ENCODE results near the gene C4orf33.
A peak's percentile ranks its signal among the peaks of the same experiment; 100 is the strongest.

Gene C4orf33

DNA sequence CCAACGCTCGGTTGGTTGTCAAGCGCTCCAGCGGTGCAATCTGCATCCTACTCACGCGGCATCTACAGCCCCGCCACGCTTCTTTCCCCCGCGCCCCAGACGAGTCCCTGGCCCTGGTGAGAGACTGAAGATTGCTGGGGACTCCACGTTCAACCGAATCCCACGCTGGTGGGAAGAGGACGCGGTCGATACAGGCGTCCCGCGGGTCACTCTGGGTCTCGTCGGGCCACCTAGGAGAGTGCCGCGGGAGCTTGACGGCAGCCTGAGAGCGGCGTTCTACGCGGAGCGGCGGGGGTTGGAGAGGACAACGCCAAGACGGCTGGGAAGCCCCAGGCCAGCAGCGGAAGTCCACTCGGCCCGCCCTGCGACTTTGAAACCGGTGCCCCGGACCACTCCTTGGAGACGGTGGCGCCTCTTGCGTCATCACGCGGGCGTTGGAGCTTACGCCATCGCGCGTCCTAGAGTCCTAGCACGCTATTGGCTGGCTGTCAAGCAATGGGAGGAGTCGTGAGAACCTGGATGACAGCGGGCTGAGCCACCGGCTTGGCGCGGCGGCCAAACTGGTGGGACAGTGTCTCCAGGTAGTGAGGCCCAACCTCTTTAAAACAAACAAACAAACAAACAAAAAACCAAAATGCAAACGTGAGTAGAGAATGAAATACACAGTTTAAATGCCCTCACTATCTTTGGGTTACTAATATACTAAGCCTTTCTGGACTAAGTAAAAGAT, 2.6 kb upstream of the C4orf33 start, which contains the start of gene SCLT1:
Gene SCLT1 (minus strand): TSS at position 349 of the 730 bp plus-strand sequence. CDS start 436 bp downstream, outside the sequence.
- peak within 1 kb of the TSS; percentile 82 for H2AFZ ChIP-seq (ENCODE audit: low read depth, low read length)
- no peaks in the 10 kb centered on the region for H4K20me1 ChIP-seq (ENCODE audit: insufficient read depth, low read length)
- H3K27ac ChIP-seq (ENCODE audit: low read length) = peak within 1 kb of the TSS; percentile 73
- peak within 1 kb of the TSS; percentile 90 for H3K9ac ChIP-seq (ENCODE audit: low read length)
- no peaks in the 10 kb centered on the region for H3K27me3 ChIP-seq (ENCODE audit: low read depth, low read length)
- H3K36me3 ChIP-seq (replicated peaks; ENCODE audit: low read depth, low read length) = peaks cover 13% of the 10 kb centered on the region
- H3K9me3 ChIP-seq (ENCODE audit: insufficient read depth, low read length) = no peaks in the 10 kb centered on the region
- TF ChIP-seq, protein P1, sequence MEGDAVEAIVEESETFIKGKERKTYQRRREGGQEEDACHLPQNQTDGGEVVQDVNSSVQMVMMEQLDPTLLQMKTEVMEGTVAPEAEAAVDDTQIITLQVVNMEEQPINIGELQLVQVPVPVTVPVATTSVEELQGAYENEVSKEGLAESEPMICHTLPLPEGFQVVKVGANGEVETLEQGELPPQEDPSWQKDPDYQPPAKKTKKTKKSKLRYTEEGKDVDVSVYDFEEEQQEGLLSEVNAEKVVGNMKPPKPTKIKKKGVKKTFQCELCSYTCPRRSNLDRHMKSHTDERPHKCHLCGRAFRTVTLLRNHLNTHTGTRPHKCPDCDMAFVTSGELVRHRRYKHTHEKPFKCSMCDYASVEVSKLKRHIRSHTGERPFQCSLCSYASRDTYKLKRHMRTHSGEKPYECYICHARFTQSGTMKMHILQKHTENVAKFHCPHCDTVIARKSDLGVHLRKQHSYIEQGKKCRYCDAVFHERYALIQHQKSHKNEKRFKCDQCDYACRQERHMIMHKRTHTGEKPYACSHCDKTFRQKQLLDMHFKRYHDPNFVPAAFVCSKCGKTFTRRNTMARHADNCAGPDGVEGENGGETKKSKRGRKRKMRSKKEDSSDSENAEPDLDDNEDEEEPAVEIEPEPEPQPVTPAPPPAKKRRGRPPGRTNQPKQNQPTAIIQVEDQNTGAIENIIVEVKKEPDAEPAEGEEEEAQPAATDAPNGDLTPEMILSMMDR (IDR thresholded peaks at IDR 0.05; ENCODE audit: low read depth, low read length) = no peak
- no peak for TF ChIP-seq EZH2phosphoT487 (IDR thresholded peaks at IDR 0.05; ENCODE audit: low read depth)
- H3K4me2 ChIP-seq (ENCODE audit: low read length) = peak within 1 kb of the TSS; percentile 90
- H3K4me1 ChIP-seq (ENCODE audit: low read length) = peaks cover 14% of the 10 kb centered on the region
- peak within 1 kb of the TSS; percentile 92 for H3K4me3 ChIP-seq (ENCODE audit: low read length)
- H3K79me2 ChIP-seq (ENCODE audit: low read length) = peaks cover 46% of the 10 kb centered on the region

- peaks cover 13% of the 10 kb centered on the region for H3K36me3 ChIP-seq (replicated peaks; ENCODE audit: low read depth, low read length)
- H3K79me2 ChIP-seq (ENCODE audit: low read length) = peaks cover 37% of the 10 kb centered on the region
- no peak overlapping the region for H3K27ac ChIP-seq (ENCODE audit: low read length)
- no peak for TF ChIP-seq EZH2phosphoT487 (IDR thresholded peaks at IDR 0.05; ENCODE audit: low read depth)
- TF ChIP-seq, protein P1 (IDR thresholded peaks at IDR 0.05; ENCODE audit: low read depth, low read length) = no peak
- H3K4me1 ChIP-seq (ENCODE audit: low read length) = peaks cover 14% of the 10 kb centered on the region
- H3K4me3 ChIP-seq (ENCODE audit: low read length) = peak overlapping the region; percentile 92
- H4K20me1 ChIP-seq (ENCODE audit: insufficient read depth, low read length) = no peaks in the 10 kb centered on the region
- peak overlapping the region; percentile 87 for H3K4me2 ChIP-seq (ENCODE audit: low read length)
- H3K27me3 ChIP-seq (ENCODE audit: low read depth, low read length) = no peaks in the 10 kb centered on the region
- H2AFZ ChIP-seq (ENCODE audit: low read depth, low read length) = no peak overlapping the region
- H3K9ac ChIP-seq (ENCODE audit: low read length) = 0 out of 2 replicates have a peak overlapping the region, but pooled peaks have one; percentile 49
- H3K9me3 ChIP-seq (ENCODE audit: insufficient read depth, low read length) = no peaks in the 10 kb centered on the region
Observed at GRCh38 chr4:129094347-129094746, 1.6 kb upstream of the C4orf33 start.

DNA sequence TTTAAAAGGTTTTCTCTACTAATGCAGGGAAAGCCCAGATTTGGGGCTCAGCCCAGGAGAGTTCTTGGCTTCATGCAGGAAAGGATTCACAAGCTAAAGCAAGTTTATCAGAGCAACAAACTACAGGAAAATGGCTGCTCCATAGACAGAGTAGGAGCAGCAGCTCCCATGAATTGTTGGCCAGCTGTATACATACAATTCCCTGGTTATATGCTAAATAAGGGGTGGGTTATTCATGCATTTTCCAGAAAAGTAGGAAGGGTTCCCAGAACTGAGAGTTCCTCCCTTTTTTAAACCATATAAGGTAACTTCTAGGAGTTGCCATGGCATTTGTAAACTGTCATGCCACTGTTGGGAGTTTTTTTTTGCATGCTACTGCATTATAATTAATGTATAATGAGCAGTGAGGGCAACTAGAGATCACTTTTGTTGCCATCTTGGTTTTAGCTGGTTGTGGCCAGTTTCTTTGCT, 2.6 kb downstream of the C4orf33 start:
- no peaks in the 10 kb centered on the region for H3K27me3 ChIP-seq (ENCODE audit: low read depth, low read length)
- H3K4me2 ChIP-seq (ENCODE audit: low read length) = no peak overlapping the region
- H3K9ac ChIP-seq (ENCODE audit: low read length) = no peak overlapping the region
- peaks cover 6% of the 10 kb centered on the region for H3K4me1 ChIP-seq (ENCODE audit: low read length)
- TF ChIP-seq EZH2phosphoT487 (IDR thresholded peaks at IDR 0.05; ENCODE audit: low read depth) = no peak
- TF ChIP-seq, protein P1 (IDR thresholded peaks at IDR 0.05; ENCODE audit: low read depth, low read length) = no peak
- H4K20me1 ChIP-seq (ENCODE audit: insufficient read depth, low read length) = no peaks in the 10 kb centered on the region
- no peak overlapping the region for H2AFZ ChIP-seq (ENCODE audit: low read depth, low read length)
- no peaks in the 10 kb centered on the region for H3K79me2 ChIP-seq (ENCODE audit: low read length)
- H3K9me3 ChIP-seq (ENCODE audit: insufficient read depth, low read length) = no peaks in the 10 kb centered on the region
- H3K27ac ChIP-seq (ENCODE audit: low read length) = no peak overlapping the region
- no peak overlapping the region for H3K4me3 ChIP-seq (ENCODE audit: low read length)
- no peaks in the 10 kb centered on the region for H3K36me3 ChIP-seq (replicated peaks; ENCODE audit: low read depth, low read length)

- H2AFZ ChIP-seq (ENCODE audit: low read depth, low read length) = no peak overlapping the region
- no peak for TF ChIP-seq EZH2phosphoT487 (IDR thresholded peaks at IDR 0.05; ENCODE audit: low read depth)
- TF ChIP-seq, protein P1 (IDR thresholded peaks at IDR 0.05; ENCODE audit: low read depth, low read length) = no peak
- H3K4me3 ChIP-seq (ENCODE audit: low read length) = no peak overlapping the region
Observed at GRCh38 chr4:129109965-129110824, 14.2 kb downstream of the C4orf33 start.

More at GRCh38 chr4:129109965-129110824, 14.2 kb downstream of the C4orf33 start:
- Histone ChIP-seq H3K79me2 (ENCODE audit: low read length) (no peaks in the 10 kb centered on the region), H4K20me1 (ENCODE audit: insufficient read depth, low read length) (no peaks in the 10 kb centered on the region), H3K27ac (ENCODE audit: low read length) (no peak overlapping the region), H3K36me3 (replicated peaks; ENCODE audit: low read depth, low read length) (no peaks in the 10 kb centered on the region), H3K27me3 (ENCODE audit: low read depth, low read length) (no peaks in the 10 kb centered on the region), H3K9ac (ENCODE audit: low read length) (no peak overlapping the region), H3K9me3 (ENCODE audit: insufficient read depth, low read length) (no peaks in the 10 kb centered on the region), H3K4me1 (ENCODE audit: low read length) (no peaks in the 10 kb centered on the region), H3K4me2 (ENCODE audit: low read length) (no peak overlapping the region)
